Right ventricle myocardium inferior (tissue), 1 donor: Measurements from ENCODE around the gene KRT78. TPM values are rescaled to one million over a fixed set of nuclear protein-coding genes. Genes with fewer than 3 reads are reported as not detected.

Experiments used
- ATAC-seq: fragments of 200-7000 bp; cut with Tn5 transposase; one replicate; pipeline ENCODE4 v1.9.1; 2020; ENCODE audit warnings: mild to moderate bottlenecking, moderate library complexity
- DNase-seq: peaks from one replicate; pipeline ENCODE4 v3.0.0; 2021; ENCODE audit errors: missing footprints
- intact Hi-C: fragments of 100-400 bp; cut with DNase I; formaldehyde crosslinking; loops from one replicate; pipeline ENCODE4 v1.11.0; 2022
- total RNA-seq: library from RNA; stranded (reverse); fragmentation: NEBNext Ultra II Directional; extraction: Animal tissue kit (Norgen Biotek cat#: 25700); gene quantifications from one replicate; pipeline ENCODE4 v1.2.1, GENCODE V29; 2021
- donor health status: DM: no; HTN: yes; CAD: no; lungs with severe emphysema.

Gene KRT78
- total RNA-seq, 1 donor from 2014 or later: not detected

- ATAC-seq: no peak
- no peak for DNase-seq
- intact Hi-C loops: no loop called here
Measured at GRCh38 chr12:52831251-52831650, 17.5 kb downstream of the KRT78 start.

GRCh38 chr12:52829986-52830770 lies 18.6 kb downstream of the KRT78 start:
- intact Hi-C loops: no loop called here
- ATAC-seq: no peak
- DNase-seq: no peak

GRCh38 chr12:52828591-52829021 lies 20.2 kb downstream of the KRT78 start:
- no peak for ATAC-seq
- intact Hi-C loops: no loop called here
- no peak for DNase-seq

- DNase-seq (no peak), ATAC-seq (no peak)
- intact Hi-C loops: no loop called here
Measured at GRCh38 chr12:52828156-52828555, 20.6 kb downstream of the KRT78 start.

- ATAC-seq (no peak), DNase-seq (no peak)
- intact Hi-C loops: no loop called here
Measured at GRCh38 chr12:52827499-52828090, 21.2 kb downstream of the KRT78 start.

GRCh38 chr12:52826611-52827498 lies 21.9 kb downstream of the KRT78 start:
- intact Hi-C loops: no loop called here
- no peak for ATAC-seq
- no peak for DNase-seq

GRCh38 chr12:52825961-52826360 lies 22.8 kb downstream of the KRT78 start:
- intact Hi-C loops: no loop called here

GRCh38 chr12:52824741-52825410 lies 23.9 kb downstream of the KRT78 start:
- DNase-seq (no peak), ATAC-seq (no peak)
- intact Hi-C loops: no loop called here

More at GRCh38 chr12:52825961-52826360, 22.8 kb downstream of the KRT78 start:
- DNase-seq (no peak), ATAC-seq (no peak)

- no peak for ATAC-seq
- no peak for DNase-seq
- intact Hi-C loops: no loop called here
Measured at GRCh38 chr12:52823761-52824450, 24.9 kb downstream of the KRT78 start.

- intact Hi-C loops: no loop called here
- no peak for DNase-seq
- ATAC-seq: no peak
Measured at GRCh38 chr12:52822771-52823510, 25.9 kb downstream of the KRT78 start.

- ATAC-seq (no peak), DNase-seq (no peak)
- intact Hi-C loops: no loop called here
Measured at GRCh38 chr12:52821826-52822660, 26.8 kb downstream of the KRT78 start.

- DNase-seq: no peak
- ATAC-seq: no peak
- intact Hi-C loops: no loop called here
Measured at GRCh38 chr12:52821071-52821730, 27.6 kb downstream of the KRT78 start.

GRCh38 chr12:52820521-52820920 lies 28.3 kb downstream of the KRT78 start:
- DNase-seq (no peak), ATAC-seq (no peak)
- intact Hi-C loops: no loop called here

- ATAC-seq (no peak), DNase-seq (no peak)
- intact Hi-C loops: no loop called here
Measured at GRCh38 chr12:52819731-52820510, 28.9 kb downstream of the KRT78 start.

- intact Hi-C loops: no loop called here
- DNase-seq: no peak
- no peak for ATAC-seq
Measured at GRCh38 chr12:52818887-52819420, 29.8 kb downstream of the KRT78 start.
